Measurements from ENCODE around the gene MMP2. TPM values are rescaled to one million over a fixed set of nuclear protein-coding genes. Genes with fewer than 3 reads are reported as not detected.
A peak's percentile ranks its signal among the peaks of the same experiment; 100 is the strongest.

Gene MMP2
- total RNA-seq, 1 experiment from 2014 or later = 0.91 TPM

- no TSS peak for BruUV-seq (replicated peaks)
- Histone ChIP-seq H3K9me3 (no peaks in the 10 kb centered on the region), H3K36me3 (ENCODE audit: control insufficient read depth, insufficient read depth, low read length) (no peaks in the 10 kb centered on the region), H3K4me3 (ENCODE audit: low read depth, low read length) (peak overlapping the region; percentile 30), H3K27me3 (replicated peaks; ENCODE audit: control insufficient read depth, insufficient read depth, low read length) (no peaks in the 10 kb centered on the region), H3K4me1 (no peaks in the 10 kb centered on the region)
- Mint-ChIP-seq H3K9me3 (ENCODE audit: unreplicated experiment) (no peaks in the 10 kb centered on the region), H3K27me3 (ENCODE audit: insufficient read depth, unreplicated experiment) (peaks cover 15% of the 10 kb centered on the region), H3K36me3 (ENCODE audit: insufficient read depth, unreplicated experiment) (no peaks in the 10 kb centered on the region), H3K4me1 (ENCODE audit: low read depth, unreplicated experiment) (peaks cover 6% of the 10 kb centered on the region), H3K4me3 (ENCODE audit: unreplicated experiment) (peak overlapping the region; percentile 68), H3K27ac (ENCODE audit: unreplicated experiment) (no peak overlapping the region)
- no peak for TF ChIP-seq CTCF (IDR thresholded peaks at IDR 0.05; ENCODE audit: insufficient read depth in 1 of 2, low read depth in 1 of 2, low read length in 1 of 2, severe bottlenecking in 1 of 2, unreplicated experiment in 1 of 2)
- ChIA-PET CTCF (interaction anchor here (0.7 kb wide), 1 partner anchor 1937 kb away, joined by 4 read pairs; no protein-coding TSS in a partner anchor), POLR2A (no interaction called here)
- intact Hi-C loops (cut with micrococcal nuclease; ENCODE audit: unreplicated experiment) = no loop called here
- DNase-seq = no peak
These were observed 587 bp downstream of the MMP2 start for GRCh38 chr16:55479430-55480140.

- no peak for TF ChIP-seq CTCF (IDR thresholded peaks at IDR 0.05; ENCODE audit: insufficient read depth in 1 of 2, low read depth in 1 of 2, low read length in 1 of 2, severe bottlenecking in 1 of 2, unreplicated experiment in 1 of 2)
- Histone ChIP-seq H3K36me3 (ENCODE audit: control insufficient read depth, insufficient read depth, low read length) (no peaks in the 10 kb centered on the region), H3K4me1 (no peaks in the 10 kb centered on the region), H3K27me3 (replicated peaks; ENCODE audit: control insufficient read depth, insufficient read depth, low read length) (no peaks in the 10 kb centered on the region), H3K9me3 (no peaks in the 10 kb centered on the region), H3K4me3 (ENCODE audit: low read depth, low read length) (no peak overlapping the region)
- ChIA-PET POLR2A (no interaction called here), CTCF (interaction anchor here (0.7 kb wide), 1 partner anchor 1938 kb away, joined by 4 read pairs; no protein-coding TSS in a partner anchor)
- peaks cover 6% of the 10 kb centered on the region for H3K4me1 Mint-ChIP-seq (ENCODE audit: low read depth, unreplicated experiment)
- H3K4me3 Mint-ChIP-seq (ENCODE audit: unreplicated experiment) = no peak overlapping the region
- BruUV-seq (replicated peaks) = no TSS peak
- DNase-seq = no peak
- H3K27me3 Mint-ChIP-seq (ENCODE audit: insufficient read depth, unreplicated experiment) = peaks cover 18% of the 10 kb centered on the region
- no peaks in the 10 kb centered on the region for H3K9me3 Mint-ChIP-seq (ENCODE audit: unreplicated experiment)
- intact Hi-C loops (cut with micrococcal nuclease; ENCODE audit: unreplicated experiment) = no loop called here
- H3K36me3 Mint-ChIP-seq (ENCODE audit: insufficient read depth, unreplicated experiment) = no peaks in the 10 kb centered on the region
- no peak overlapping the region for H3K27ac Mint-ChIP-seq (ENCODE audit: unreplicated experiment)
These were observed 1.2 kb downstream of the MMP2 start for GRCh38 chr16:55480228-55480655.

- intact Hi-C loops (cut with micrococcal nuclease; ENCODE audit: unreplicated experiment) = no loop called here
- Mint-ChIP-seq H3K27ac (ENCODE audit: unreplicated experiment) (no peak overlapping the region), H3K27me3 (ENCODE audit: insufficient read depth, unreplicated experiment) (peaks cover 18% of the 10 kb centered on the region), H3K4me3 (ENCODE audit: unreplicated experiment) (no peak overlapping the region), H3K9me3 (ENCODE audit: unreplicated experiment) (no peaks in the 10 kb centered on the region), H3K36me3 (ENCODE audit: insufficient read depth, unreplicated experiment) (no peaks in the 10 kb centered on the region), H3K4me1 (ENCODE audit: low read depth, unreplicated experiment) (peaks cover 6% of the 10 kb centered on the region)
- no peaks in the 10 kb centered on the region for H3K4me1 ChIP-seq
- H3K27me3 ChIP-seq (replicated peaks; ENCODE audit: control insufficient read depth, insufficient read depth, low read length) = no peaks in the 10 kb centered on the region
- no peak overlapping the region for H3K4me3 ChIP-seq (ENCODE audit: low read depth, low read length)
- no peak for DNase-seq
- no TSS peak for BruUV-seq (replicated peaks)
- ChIA-PET POLR2A (no interaction called here), CTCF (no interaction called here)
- no peaks in the 10 kb centered on the region for H3K9me3 ChIP-seq
- no peak for TF ChIP-seq CTCF (IDR thresholded peaks at IDR 0.05; ENCODE audit: insufficient read depth in 1 of 2, low read depth in 1 of 2, low read length in 1 of 2, severe bottlenecking in 1 of 2, unreplicated experiment in 1 of 2)
- no peaks in the 10 kb centered on the region for H3K36me3 ChIP-seq (ENCODE audit: control insufficient read depth, insufficient read depth, low read length)
These were observed 2.0 kb downstream of the MMP2 start for GRCh38 chr16:55481023-55481422.
